HEK293 (cell line): Measurements from ENCODE around the gene C16orf92.

ENCODE experiments used
- ATF2 ChIP-seq: fragments of 450-650 bp; formaldehyde crosslinking; IDR thresholded peaks from 2 replicates; pipeline ENCODE4 v1.5.1; 2016; ENCODE audit warnings: missing biosample characterization, missing genetic modification characterization, low read depth
- KLF1 ChIP-seq: fragments of 450-650 bp; formaldehyde crosslinking; IDR thresholded peaks from 2 replicates; pipeline ENCODE4 v1.5.1; 2016; ENCODE audit warnings: missing biosample characterization, missing genetic modification characterization
- KLF17 ChIP-seq: fragments of 450-650 bp; formaldehyde crosslinking; IDR thresholded peaks from 2 replicates; pipeline ENCODE4 v1.5.1; 2016; ENCODE audit warnings: missing biosample characterization, missing genetic modification characterization
- RBAK ChIP-seq: fragments of 450-650 bp; formaldehyde crosslinking; IDR thresholded peaks from 2 replicates; pipeline ENCODE4 v1.5.1; 2016; ENCODE audit warnings: missing biosample characterization, missing genetic modification characterization
- TRIM28 ChIP-seq: IDR thresholded peaks from 2 replicates; pipeline ENCODE4 v1.6.1; 2011; ENCODE audit warnings: low read length, control low read depth, borderline replicate concordance
- ZBTB11 ChIP-seq: fragments of 450-650 bp; formaldehyde crosslinking; conservative IDR thresholded peaks from 2 replicates; pipeline ENCODE4 v1.5.1; 2016; ENCODE audit warnings: low read depth, missing biosample characterization, missing genetic modification characterization
- ZBTB20 ChIP-seq: fragments of 450-650 bp; formaldehyde crosslinking; IDR thresholded peaks from 2 replicates; pipeline ENCODE4 v1.5.1; 2016; ENCODE audit warnings: missing biosample characterization, missing genetic modification characterization
- ZFP3 ChIP-seq: fragments of 450-650 bp; formaldehyde crosslinking; IDR thresholded peaks from 2 replicates; pipeline ENCODE4 v1.5.1; 2016; ENCODE audit warnings: low read depth, missing biosample characterization, missing genetic modification characterization
- ZIC2 ChIP-seq: fragments of 450-650 bp; formaldehyde crosslinking; IDR thresholded peaks from 2 replicates; pipeline ENCODE4 v1.5.1; 2016; ENCODE audit warnings: missing biosample characterization, missing genetic modification characterization
- ZNF221 ChIP-seq: fragments of 450-650 bp; formaldehyde crosslinking; IDR thresholded peaks from 2 replicates; pipeline ENCODE4 v1.5.1; 2017; ENCODE audit warnings: missing biosample characterization, missing genetic modification characterization, borderline replicate concordance
- ZNF223 ChIP-seq: fragments of 450-650 bp; formaldehyde crosslinking; IDR thresholded peaks from 2 replicates; pipeline ENCODE4 v1.5.1; 2016; ENCODE audit warnings: missing biosample characterization, missing genetic modification characterization
- ZNF501 ChIP-seq: fragments of 450-650 bp; formaldehyde crosslinking; IDR thresholded peaks from 2 replicates; pipeline ENCODE4 v1.5.1; 2016; ENCODE audit warnings: missing biosample characterization, missing genetic modification characterization
- ZNF529 ChIP-seq: fragments of 450-650 bp; formaldehyde crosslinking; IDR thresholded peaks from 2 replicates; pipeline ENCODE4 v1.5.1; 2017; ENCODE audit warnings: missing genetic modification characterization, missing biosample characterization; ENCODE audit not compliant: insufficient replicate concordance
- ZNF544 ChIP-seq: fragments of 450-650 bp; formaldehyde crosslinking; IDR thresholded peaks from 2 replicates; pipeline ENCODE4 v1.5.0; 2017; ENCODE audit warnings: missing biosample characterization, missing genetic modification characterization
- ZNF558 ChIP-seq: fragments of 450-650 bp; formaldehyde crosslinking; IDR thresholded peaks from 2 replicates; pipeline ENCODE4 v1.5.1; 2016; ENCODE audit warnings: missing biosample characterization, missing genetic modification characterization
- ZNF580 ChIP-seq: fragments of 450-650 bp; formaldehyde crosslinking; IDR thresholded peaks from 2 replicates; pipeline ENCODE4 v1.5.1; 2016; ENCODE audit warnings: missing biosample characterization, missing genetic modification characterization
- ZNF596 ChIP-seq: fragments of 450-650 bp; IDR thresholded peaks from 2 replicates; pipeline ENCODE4 v1.5.0; 2018; ENCODE audit warnings: missing biosample characterization, mild to moderate bottlenecking, missing genetic modification characterization, moderate library complexity
- ZNF600 ChIP-seq: fragments of 450-650 bp; formaldehyde crosslinking; IDR thresholded peaks from 2 replicates; pipeline ENCODE4 v1.5.1; 2016; ENCODE audit warnings: missing biosample characterization, missing genetic modification characterization
- ZNF639 ChIP-seq: fragments of 450-650 bp; formaldehyde crosslinking; IDR thresholded peaks from 2 replicates; pipeline ENCODE4 v1.5.1; 2016; ENCODE audit warnings: missing biosample characterization, missing genetic modification characterization
- ZNF76 ChIP-seq: fragments of 450-650 bp; formaldehyde crosslinking; IDR thresholded peaks from 2 replicates; pipeline ENCODE4; 2016; ENCODE audit warnings: low read depth, missing biosample characterization, missing genetic modification characterization, borderline replicate concordance
- TF ChIP-seq, protein P1 (sequence below): fragments of 450-650 bp; formaldehyde crosslinking; IDR thresholded peaks from 2 replicates; pipeline ENCODE4 v1.5.1; 2016; ENCODE audit warnings: missing biosample characterization, missing genetic modification characterization
- TF ChIP-seq, protein P2 (sequence below): fragments of 450-650 bp; formaldehyde crosslinking; IDR thresholded peaks from 2 replicates; pipeline ENCODE4 v1.5.1; 2016; ENCODE audit warnings: missing biosample characterization, missing genetic modification characterization
- TF ChIP-seq, protein P3 (sequence below): fragments of 450-650 bp; formaldehyde crosslinking; IDR thresholded peaks from 2 replicates; pipeline ENCODE4 v1.5.1; 2016; ENCODE audit warnings: missing biosample characterization, missing genetic modification characterization
- TF ChIP-seq, protein P4 (sequence below): fragments of 450-650 bp; formaldehyde crosslinking; IDR thresholded peaks from 2 replicates; pipeline ENCODE4 v1.5.0; 2017; ENCODE audit warnings: missing biosample characterization, missing genetic modification characterization, borderline replicate concordance

The C16orf92 gene

DNA sequence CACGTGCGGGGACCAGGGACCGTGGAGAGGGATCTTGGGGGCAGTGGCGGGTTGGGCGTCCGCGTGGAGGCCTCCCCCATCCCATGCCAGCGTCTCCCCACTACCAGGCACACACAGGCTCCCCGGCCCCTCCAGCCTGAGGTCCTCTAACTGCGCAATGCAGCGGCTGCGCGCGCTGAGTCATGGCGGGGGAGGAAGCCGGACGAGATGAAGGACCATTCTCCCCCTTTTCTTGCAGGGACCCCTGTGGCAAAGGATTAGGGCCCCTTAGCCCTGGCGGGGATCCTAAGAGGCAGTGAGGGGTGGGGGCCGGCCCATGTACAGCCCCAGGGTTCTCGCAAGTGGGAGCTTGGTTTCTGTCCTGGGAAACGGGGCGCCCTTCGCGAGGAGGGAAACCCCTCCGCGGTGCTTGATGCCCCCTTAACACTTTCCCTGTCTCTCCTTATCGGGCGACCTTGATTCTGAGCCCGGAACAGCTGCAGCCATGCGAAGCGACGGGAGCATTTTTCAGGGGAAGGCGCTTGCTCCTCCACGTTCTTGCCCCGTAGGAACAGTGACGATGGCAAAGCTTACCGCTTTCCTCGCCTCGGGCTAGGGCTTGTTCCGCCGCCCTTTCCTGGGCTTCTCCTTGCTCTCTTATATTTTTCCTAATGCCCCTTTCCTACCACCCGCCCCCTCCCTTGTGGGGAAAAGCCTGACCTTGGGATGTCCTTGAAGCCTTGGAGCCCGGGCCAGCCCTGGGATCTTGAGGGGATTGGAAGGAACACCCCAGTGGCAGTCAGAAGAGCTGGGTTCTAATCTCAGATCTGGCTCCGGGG is 43.2 kb downstream of the C16orf92 start (continued):
- TF ChIP-seq, protein P1, sequence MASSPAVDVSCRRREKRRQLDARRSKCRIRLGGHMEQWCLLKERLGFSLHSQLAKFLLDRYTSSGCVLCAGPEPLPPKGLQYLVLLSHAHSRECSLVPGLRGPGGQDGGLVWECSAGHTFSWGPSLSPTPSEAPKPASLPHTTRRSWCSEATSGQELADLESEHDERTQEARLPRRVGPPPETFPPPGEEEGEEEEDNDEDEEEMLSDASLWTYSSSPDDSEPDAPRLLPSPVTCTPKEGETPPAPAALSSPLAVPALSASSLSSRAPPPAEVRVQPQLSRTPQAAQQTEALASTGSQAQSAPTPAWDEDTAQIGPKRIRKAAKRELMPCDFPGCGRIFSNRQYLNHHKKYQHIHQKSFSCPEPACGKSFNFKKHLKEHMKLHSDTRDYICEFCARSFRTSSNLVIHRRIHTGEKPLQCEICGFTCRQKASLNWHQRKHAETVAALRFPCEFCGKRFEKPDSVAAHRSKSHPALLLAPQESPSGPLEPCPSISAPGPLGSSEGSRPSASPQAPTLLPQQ (tag by site-specific recombination) = peak; percentile 72
- TF ChIP-seq, protein P2, sequence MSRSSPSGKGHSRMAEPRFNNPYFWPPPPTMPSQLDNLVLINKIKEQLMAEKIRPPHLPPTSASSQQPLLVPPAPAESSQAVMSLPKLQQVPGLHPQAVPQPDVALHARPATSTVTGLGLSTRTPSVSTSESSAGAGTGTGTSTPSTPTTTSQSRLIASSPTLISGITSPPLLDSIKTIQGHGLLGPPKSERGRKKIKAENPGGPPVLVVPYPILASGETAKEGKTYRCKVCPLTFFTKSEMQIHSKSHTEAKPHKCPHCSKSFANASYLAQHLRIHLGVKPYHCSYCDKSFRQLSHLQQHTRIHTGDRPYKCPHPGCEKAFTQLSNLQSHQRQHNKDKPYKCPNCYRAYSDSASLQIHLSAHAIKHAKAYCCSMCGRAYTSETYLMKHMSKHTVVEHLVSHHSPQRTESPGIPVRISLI (tag by site-specific recombination) = no peak
- no peak for TF ChIP-seq ZNF529 (tag by site-specific recombination)
- TF ChIP-seq ZNF580 (tag by site-specific recombination) = no peak
- no peak; the same call in 1 of the 2 replicates for TF ChIP-seq ZBTB20
- peak; percentile 44; the same call in 1 of the 2 replicates for TF ChIP-seq KLF17
- no peak; the same call in 1 of the 2 replicates for TF ChIP-seq ZNF600 (tag by site-specific recombination)
- no peak for TF ChIP-seq ZBTB11
- TF ChIP-seq TRIM28 = no peak
- no peak for TF ChIP-seq RBAK
- TF ChIP-seq, protein P3, sequence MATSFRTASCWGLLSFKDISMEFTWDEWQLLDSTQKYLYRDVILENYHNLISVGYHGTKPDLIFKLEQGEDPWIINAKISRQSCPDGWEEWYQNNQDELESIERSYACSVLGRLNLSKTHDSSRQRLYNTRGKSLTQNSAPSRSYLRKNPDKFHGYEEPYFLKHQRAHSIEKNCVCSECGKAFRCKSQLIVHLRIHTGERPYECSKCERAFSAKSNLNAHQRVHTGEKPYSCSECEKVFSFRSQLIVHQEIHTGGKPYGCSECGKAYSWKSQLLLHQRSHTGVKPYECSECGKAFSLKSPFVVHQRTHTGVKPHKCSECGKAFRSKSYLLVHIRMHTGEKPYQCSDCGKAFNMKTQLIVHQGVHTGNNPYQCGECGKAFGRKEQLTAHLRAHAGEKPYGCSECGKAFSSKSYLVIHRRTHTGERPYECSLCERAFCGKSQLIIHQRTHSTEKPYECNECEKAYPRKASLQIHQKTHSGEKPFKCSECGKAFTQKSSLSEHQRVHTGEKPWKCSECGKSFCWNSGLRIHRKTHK (tag by site-specific recombination) = no peak
- TF ChIP-seq, protein P4, sequence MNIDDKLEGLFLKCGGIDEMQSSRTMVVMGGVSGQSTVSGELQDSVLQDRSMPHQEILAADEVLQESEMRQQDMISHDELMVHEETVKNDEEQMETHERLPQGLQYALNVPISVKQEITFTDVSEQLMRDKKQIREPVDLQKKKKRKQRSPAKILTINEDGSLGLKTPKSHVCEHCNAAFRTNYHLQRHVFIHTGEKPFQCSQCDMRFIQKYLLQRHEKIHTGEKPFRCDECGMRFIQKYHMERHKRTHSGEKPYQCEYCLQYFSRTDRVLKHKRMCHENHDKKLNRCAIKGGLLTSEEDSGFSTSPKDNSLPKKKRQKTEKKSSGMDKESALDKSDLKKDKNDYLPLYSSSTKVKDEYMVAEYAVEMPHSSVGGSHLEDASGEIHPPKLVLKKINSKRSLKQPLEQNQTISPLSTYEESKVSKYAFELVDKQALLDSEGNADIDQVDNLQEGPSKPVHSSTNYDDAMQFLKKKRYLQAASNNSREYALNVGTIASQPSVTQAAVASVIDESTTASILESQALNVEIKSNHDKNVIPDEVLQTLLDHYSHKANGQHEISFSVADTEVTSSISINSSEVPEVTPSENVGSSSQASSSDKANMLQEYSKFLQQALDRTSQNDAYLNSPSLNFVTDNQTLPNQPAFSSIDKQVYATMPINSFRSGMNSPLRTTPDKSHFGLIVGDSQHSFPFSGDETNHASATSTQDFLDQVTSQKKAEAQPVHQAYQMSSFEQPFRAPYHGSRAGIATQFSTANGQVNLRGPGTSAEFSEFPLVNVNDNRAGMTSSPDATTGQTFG (tag by site-specific recombination) = peak; percentile 64; the same call in 1 of the 2 replicates
- TF ChIP-seq ZNF596 (tag by site-specific recombination) = no peak
- TF ChIP-seq ZIC2 (tag by site-specific recombination) = peak; percentile 33; the same call in 1 of the 2 replicates
- TF ChIP-seq ZNF76 = peak; percentile 38; the same call in 1 of the 2 replicates
- no peak for TF ChIP-seq ATF2 (tag by site-specific recombination)
- TF ChIP-seq ZNF639 (tag by site-specific recombination) = peak; percentile 41
- no peak for TF ChIP-seq ZNF544 (tag by site-specific recombination)
- TF ChIP-seq KLF1 (tag by site-specific recombination) = no peak
- TF ChIP-seq ZFP3 = no peak
- peak; percentile 2; the same call in 1 of the 2 replicates for TF ChIP-seq ZNF501
- no peak for TF ChIP-seq ZNF221 (tag by site-specific recombination)
- no peak for TF ChIP-seq ZNF558
- TF ChIP-seq ZNF223 (tag by site-specific recombination) = no peak
